Spleen (tissue), 11 donors: Measurements from ENCODE around the gene SPRED1. TPM values are rescaled to one million over a fixed set of nuclear protein-coding genes. Genes with fewer than 3 reads are reported as not detected.

Experiments
- DNase-seq: peaks from one replicate; pipeline ENCODE4 v3.0.0-alpha.2; 2020
- H3K27ac ChIP-seq, 8 donors: fragments of 200-600 bp; sonication (generic) in 7 of 8; 1 replicate in 4 of 8; 2 replicates in 4 of 8; pipeline versions ENCODE4 v1.5.0 to v1.8.0; 2016 to 2021; ENCODE audit warnings: inconsistent platforms in 4 of 8, mild to moderate bottlenecking in 4 of 8, moderate library complexity in 1 of 8
- H3K27me3 ChIP-seq, 7 donors: fragments of 200-600 bp; sonication (generic) in 6 of 7; replicated peaks in 1 of 7; 1 replicate in 4 of 7; 2 replicates in 3 of 7; pipeline versions ENCODE4 v1.5.0 to v1.8.0; 2016 to 2021; ENCODE audit warnings: inconsistent platforms in 3 of 7, mild to moderate bottlenecking in 1 of 7
- H3K36me3 ChIP-seq, 6 donors: fragments of 200-600 bp; sonication (generic) in 5 of 6; 1 replicate in 4 of 6; 2 replicates in 2 of 6; pipeline versions ENCODE4 v1.5.0 to v1.8.0; 2016 to 2021; ENCODE audit warnings: inconsistent platforms in 2 of 6
- H3K4me1 ChIP-seq, 6 donors: fragments of 200-600 bp; sonication (generic) in 5 of 6; 1 replicate in 3 of 6; 2 replicates in 3 of 6; pipeline versions ENCODE4 v1.5.0 to v1.8.0; 2016 to 2021; ENCODE audit warnings: inconsistent platforms in 3 of 6
- H3K4me3 ChIP-seq, 8 donors: fragments of 200-600 bp; sonication (generic) in 7 of 8; 1 replicate in 4 of 8; 2 replicates in 4 of 8; pipeline versions ENCODE4 v1.5.0 to v1.8.0; 2016 to 2021; ENCODE audit warnings: inconsistent platforms in 4 of 8, mild to moderate bottlenecking in 4 of 8, moderate library complexity in 2 of 8
- H3K9me3 ChIP-seq, 8 donors: fragments of 200-600 bp; sonication (generic) in 7 of 8; 1 replicate in 4 of 8; 2 replicates in 4 of 8; pipeline versions ENCODE4 v1.5.0 to v1.8.0; 2016 to 2021; ENCODE audit warnings: inconsistent platforms in 4 of 8
- POLR2A ChIP-seq, 3 donors: fragments of 450-650 bp; IDR thresholded peaks; one replicate each; pipeline ENCODE4 v1.5.1; 2017; ENCODE audit warnings: antibody characterized with exemption in 3 of 3, mild to moderate bottlenecking in 1 of 3
- POLR2AphosphoS5 ChIP-seq, 3 donors: sonication (generic); formaldehyde crosslinking; IDR thresholded peaks; one replicate each; pipeline ENCODE4 v1.5.1; 2017; ENCODE audit warnings: antibody characterized with exemption in 3 of 3
- WGBS, 5 donors: extraction: QIAGEN DNeasy Blood & Tissue Kit in 3 of 5; methylation state at CpG; one replicate each; pipeline versions ENCODE4 v1.1.5 to v1.1.7; 2013 to 2018; 5-methylcytosine and 5-hydroxymethylcytosine counted together
- intact Hi-C: fragments of 100-400 bp; cut with DNase I; formaldehyde crosslinking; loops from one replicate; pipeline ENCODE4 v1.15.0; 2023; ENCODE audit warnings: low total_unique reads
- polyA plus RNA-seq, 3 donors: library from polyadenylated mRNA; stranded (reverse); fragments of 200-250 nt; gene quantifications; one replicate each; pipeline ENCODE4 v1.2.1, GENCODE V29; 2013
- total RNA-seq, 7 donors: library from RNA; depleted of rRNA in 3 of 7; stranded (reverse); fragments of >200 nt in 3 of 7; fragmentation: NEBNext Ultra II Directional in 4 of 7; extraction: Animal tissue kit (Norgen Biotek cat#: 25700) in 4 of 7; gene quantifications; one replicate each; pipeline versions ENCODE4 v1.1.0 to v1.2.1, GENCODE V29; 2016 to 2021
- TF ChIP-seq, protein P1 (sequence below), 11 experiments: fragments of 200-600 bp in 7 of 11; fragments of 450-650 bp in 4 of 11; sonication (generic) in 4 of 11; IDR thresholded peaks in 8 of 11; conservative IDR thresholded peaks in 3 of 11; 1 replicate in 7 of 11; 2 replicates in 4 of 11; pipeline versions ENCODE4 v1.4.0 to v1.8.0; 2016 to 2021; ENCODE audit warnings: antibody characterized with exemption in 11 of 11, inconsistent platforms in 4 of 11, mild to moderate bottlenecking in 1 of 11
- donor health status: healthy with polysubstance abuse.
- donor health status: DM: no; HTN: no; CAD: no; lungs with moderate emphysema.
- donor health status: DM: no; HTN: no; CAD: no.
- donor health status: Bipolar disorder and iron deficiency.
- donor health status: healthy.
- donor health status: DM: no; HTN: no; CAD: no.
- donor health status: DM: yes; HTN: yes; CAD: no.

Gene SPRED1
- total and polyA plus RNA-seq, 10 donors: 3.1 to 36.9 (median 25.5) TPM

DNA sequence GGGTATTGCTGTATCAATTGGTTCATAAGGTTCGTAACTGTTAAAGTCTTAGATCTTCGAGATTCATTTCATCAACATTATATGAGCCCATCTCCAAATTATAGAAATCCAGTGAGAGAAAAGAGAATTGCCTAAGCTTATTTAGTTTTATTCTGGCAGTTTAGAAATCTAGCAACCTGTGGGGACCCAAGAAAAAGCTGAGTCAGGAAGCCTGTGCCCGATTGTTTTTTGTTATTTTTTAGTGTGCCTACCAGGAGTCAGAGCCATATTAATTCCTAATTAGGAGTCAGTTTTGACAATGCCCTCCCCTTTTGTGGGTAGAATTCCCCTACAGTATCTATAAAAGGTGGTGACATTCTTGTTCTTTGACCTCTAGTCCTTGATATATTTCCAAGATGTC, 59.6 kb downstream of the SPRED1 start:
- no peak overlapping the region for H3K27ac ChIP-seq
- no peaks in the 10 kb centered on the region for H3K9me3 ChIP-seq
- TF ChIP-seq POLR2AphosphoS5 (IDR thresholded peaks at IDR 0.05) (no peak), POLR2A (IDR thresholded peaks at IDR 0.05) (no peak)
- TF ChIP-seq, protein P1, sequence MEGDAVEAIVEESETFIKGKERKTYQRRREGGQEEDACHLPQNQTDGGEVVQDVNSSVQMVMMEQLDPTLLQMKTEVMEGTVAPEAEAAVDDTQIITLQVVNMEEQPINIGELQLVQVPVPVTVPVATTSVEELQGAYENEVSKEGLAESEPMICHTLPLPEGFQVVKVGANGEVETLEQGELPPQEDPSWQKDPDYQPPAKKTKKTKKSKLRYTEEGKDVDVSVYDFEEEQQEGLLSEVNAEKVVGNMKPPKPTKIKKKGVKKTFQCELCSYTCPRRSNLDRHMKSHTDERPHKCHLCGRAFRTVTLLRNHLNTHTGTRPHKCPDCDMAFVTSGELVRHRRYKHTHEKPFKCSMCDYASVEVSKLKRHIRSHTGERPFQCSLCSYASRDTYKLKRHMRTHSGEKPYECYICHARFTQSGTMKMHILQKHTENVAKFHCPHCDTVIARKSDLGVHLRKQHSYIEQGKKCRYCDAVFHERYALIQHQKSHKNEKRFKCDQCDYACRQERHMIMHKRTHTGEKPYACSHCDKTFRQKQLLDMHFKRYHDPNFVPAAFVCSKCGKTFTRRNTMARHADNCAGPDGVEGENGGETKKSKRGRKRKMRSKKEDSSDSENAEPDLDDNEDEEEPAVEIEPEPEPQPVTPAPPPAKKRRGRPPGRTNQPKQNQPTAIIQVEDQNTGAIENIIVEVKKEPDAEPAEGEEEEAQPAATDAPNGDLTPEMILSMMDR (IDR thresholded peaks at IDR 0.05 in 8 of 11, conservative IDR thresholded peaks at IDR 0.05 in 3 of 11): no peak
- no peaks in the 10 kb centered on the region for H3K36me3 ChIP-seq
- H3K27me3 ChIP-seq: no peaks in the 10 kb centered on the region
- 87 to 90% (median 89%) methylated on average over 3 of the region's 3 CpGs for WGBS, 5 donors
- intact Hi-C loops: no loop called here
- no peak overlapping the region for H3K4me3 ChIP-seq
- peaks cover 0 to 10% (median 0%) of the 10 kb centered on the region in 6 donors for H3K4me1 ChIP-seq
- no peak for DNase-seq

GRCh38 chr15:38316311-38316710, 63.7 kb downstream of the SPRED1 start:
- intact Hi-C loops: no loop called here
- no peaks in the 10 kb centered on the region for H3K9me3 ChIP-seq
- no peak overlapping the region for H3K4me3 ChIP-seq
- H3K27ac ChIP-seq: no peak overlapping the region
- TF ChIP-seq POLR2AphosphoS5 (IDR thresholded peaks at IDR 0.05): no peak
- TF ChIP-seq POLR2A (IDR thresholded peaks at IDR 0.05): no peak
- TF ChIP-seq, protein P1 (IDR thresholded peaks at IDR 0.05 in 8 of 11, conservative IDR thresholded peaks at IDR 0.05 in 3 of 11): no peak
- no peaks in the 10 kb centered on the region for H3K27me3 ChIP-seq
- H3K4me1 ChIP-seq: no peaks in the 10 kb centered on the region
- H3K36me3 ChIP-seq: no peaks in the 10 kb centered on the region
- 85 to 96% (median 90%) methylated on average over 2 of the region's 2 CpGs for WGBS, 5 donors
- no peak for DNase-seq

DNA sequence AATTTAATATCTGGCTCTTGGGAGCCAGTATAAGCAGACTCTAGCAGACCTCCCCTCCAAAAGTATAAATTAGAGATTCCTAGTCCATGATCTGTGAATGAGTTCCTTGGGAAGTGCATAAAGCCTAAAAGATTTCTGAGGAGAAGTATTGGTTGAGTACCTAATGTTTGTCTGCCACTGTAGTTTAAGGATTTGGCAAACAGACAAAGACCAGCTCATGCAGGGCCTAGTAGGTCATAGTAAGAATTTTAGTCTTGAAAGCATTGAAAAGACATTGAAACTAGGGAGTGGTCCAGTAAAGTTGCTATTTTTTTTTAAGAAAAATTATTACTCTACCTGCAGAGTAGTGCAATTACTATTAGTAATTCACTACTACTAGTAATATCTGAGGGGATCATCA, 67.5 kb downstream of the SPRED1 start:
- DNase-seq: no peak
- peaks cover 0 to 16% (median 2%) of the 10 kb centered on the region in 6 donors for H3K36me3 ChIP-seq
- intact Hi-C loops: no loop called here
- H3K4me1 ChIP-seq: peaks cover 0 to 1% (median 0%) of the 10 kb centered on the region in 6 donors
- no peak for TF ChIP-seq POLR2A (IDR thresholded peaks at IDR 0.05)
- TF ChIP-seq, protein P1 (IDR thresholded peaks at IDR 0.05 in 8 of 11, conservative IDR thresholded peaks at IDR 0.05 in 3 of 11): no peak
- no peak for TF ChIP-seq POLR2AphosphoS5 (IDR thresholded peaks at IDR 0.05)
- no peaks in the 10 kb centered on the region for H3K27me3 ChIP-seq
- H3K27ac ChIP-seq: no peak overlapping the region
- H3K9me3 ChIP-seq: no peaks in the 10 kb centered on the region
- H3K4me3 ChIP-seq: no peak overlapping the region

DNA sequence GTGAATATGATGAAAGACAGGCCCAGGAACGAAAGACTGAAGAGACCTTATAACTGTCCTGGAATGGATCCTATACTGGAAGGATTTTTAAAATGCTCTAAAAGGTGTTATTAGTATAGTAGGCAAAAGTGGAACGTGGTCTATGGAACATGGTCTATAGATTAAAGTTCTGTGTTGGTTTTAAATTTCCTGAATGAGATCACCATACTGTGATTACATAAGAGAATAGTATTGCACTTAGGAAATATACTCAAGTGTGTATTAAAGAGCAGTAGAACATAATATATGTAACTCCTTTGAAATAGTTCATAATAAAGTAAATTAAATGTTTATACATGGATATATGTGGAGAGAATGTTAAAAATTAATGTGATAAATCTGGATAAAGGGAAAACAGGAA, 68.2 kb downstream of the SPRED1 start:
- TF ChIP-seq, protein P1 (IDR thresholded peaks at IDR 0.05 in 8 of 11, conservative IDR thresholded peaks at IDR 0.05 in 3 of 11): no peak
- TF ChIP-seq POLR2AphosphoS5 (IDR thresholded peaks at IDR 0.05) (no peak), POLR2A (IDR thresholded peaks at IDR 0.05) (no peak)
- DNase-seq: no peak
- Histone ChIP-seq H3K36me3 (peaks cover 0 to 23% (median 4%) of the 10 kb centered on the region in 6 donors), H3K27me3 (no peaks in the 10 kb centered on the region), H3K4me1 (peaks cover 0 to 4% (median 0%) of the 10 kb centered on the region in 6 donors), H3K4me3 (no peak overlapping the region), H3K9me3 (no peaks in the 10 kb centered on the region), H3K27ac (no peak overlapping the region)
- WGBS, 5 donors: 61 to 71% (median 64%) methylated on average over 2 of the region's 2 CpGs
- intact Hi-C loops: no loop called here
